Loucy (cell line): ENCODE measurements around the gene AHNAK.

Source experiments
- CTCF ChIP-seq: fragments of 200-600 bp; sonication (generic); conservative IDR thresholded peaks from 2 replicates; pipeline ENCODE4 v1.5.1; 2014; ENCODE audit warnings: mild to moderate bottlenecking, antibody characterized with exemption, low read length
- EZH2phosphoT487 ChIP-seq: fragments of 200-600 bp; IDR thresholded peaks from 2 replicates; pipeline ENCODE4 v1.6.1; 2018; ENCODE audit warnings: antibody characterized with exemption, mild to moderate bottlenecking, moderate library complexity, borderline replicate concordance

DNA sequence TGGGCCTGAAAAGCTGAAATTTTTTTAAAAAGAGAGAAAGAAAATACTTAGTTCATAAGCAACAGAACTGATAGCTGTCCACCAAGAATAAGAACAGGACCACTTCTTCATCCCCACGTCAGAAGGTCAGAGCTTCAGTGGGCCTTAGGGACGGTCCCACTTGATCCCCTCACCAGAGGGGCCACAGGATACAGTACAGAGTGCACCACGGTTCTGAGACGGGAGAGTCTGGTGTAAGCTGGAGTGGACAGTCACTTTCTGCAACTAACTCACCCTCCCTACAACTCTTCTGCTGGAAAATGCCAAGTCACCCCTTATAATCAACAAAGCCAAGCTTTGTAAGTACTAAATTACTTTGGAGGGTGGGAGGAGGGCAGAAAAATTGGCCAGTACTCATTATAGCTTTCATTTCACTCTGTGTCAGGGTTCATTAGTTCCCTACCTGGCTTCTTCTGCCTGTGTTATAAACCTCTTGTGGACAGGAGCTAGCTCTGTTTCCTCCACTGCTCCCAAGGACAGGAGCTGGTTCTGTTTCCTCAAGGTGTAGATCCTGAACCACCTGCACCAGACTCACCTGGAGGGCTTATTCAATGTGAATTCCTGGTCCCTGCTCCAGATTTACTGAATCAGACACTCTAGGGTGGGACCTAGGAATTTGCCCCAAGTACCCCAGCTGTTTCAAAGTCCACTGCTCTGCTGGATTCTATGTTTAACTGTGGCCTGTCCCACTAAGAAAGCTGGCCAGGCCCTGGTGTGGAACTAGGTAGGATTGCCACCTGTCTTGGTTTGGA lies 88.2 kb downstream of the AHNAK start:
- TF ChIP-seq CTCF, result no peak
- no peak for TF ChIP-seq EZH2phosphoT487
